Mucosa of descending colon (tissue), 3 donors: ENCODE results near the gene FILIP1. TPM values are rescaled to one million over a fixed set of nuclear protein-coding genes. Genes with fewer than 3 reads are reported as not detected.
"Not testable (repeated sequence)": the region's sequence is repeated elsewhere in the genome, so short reads cannot be mapped to it uniquely, and the experiment has no call there.

ENCODE experiments used
- ATAC-seq: fragments of 200-7000 bp; cut with Tn5 transposase; one replicate; pipeline ENCODE4 v1.9.1; 2020; ENCODE audit warnings: mild to moderate bottlenecking, moderate library complexity
- DNase-seq, 3 donors: peaks; one replicate each; pipeline ENCODE4 v3.0.0-alpha.2; 2020
- H3K36me3 ChIP-seq: fragments of 200-600 bp; one replicate; pipeline ENCODE4 v1.8.0; 2021; ENCODE audit warnings: low read depth, mild to moderate bottlenecking
- H3K4me1 ChIP-seq: fragments of 200-600 bp; one replicate; pipeline ENCODE4 v1.8.0; 2021; ENCODE audit warnings: low read depth, mild to moderate bottlenecking
- H3K4me3 ChIP-seq: fragments of 200-600 bp; one replicate; pipeline ENCODE4 v1.8.0; 2021; ENCODE audit warnings: mild to moderate bottlenecking
- H3K9me3 ChIP-seq: fragments of 200-600 bp; one replicate; pipeline ENCODE4 v1.8.0; 2021; ENCODE audit warnings: mild to moderate bottlenecking
- intact Hi-C, 2 donors: fragments of 100-400 bp; cut with DNase I in 1 of 2; cut with micrococcal nuclease in 1 of 2; formaldehyde crosslinking; loops; one replicate each; pipeline versions ENCODE4 v1.11.0 to v1.11.1; 2022; cut with DNase I, micrococcal nuclease
- total RNA-seq, 3 donors: library from RNA; stranded (reverse); fragmentation: NEBNext Ultra II Directional in 2 of 3; extraction: Animal tissue kit (Norgen Biotek cat#: 25700) in 2 of 3; gene quantifications; one replicate each; pipeline versions ENCODE4 v1.2.1 to v1.2.4, GENCODE V29; 2021 to 2023
- TF ChIP-seq, protein P1 (sequence below): fragments of 200-600 bp; IDR thresholded peaks from one replicate; pipeline ENCODE4 v1.8.0; 2022; ENCODE audit warnings: antibody characterized with exemption, mild to moderate bottlenecking
- donor health status: DM: no; HTN: no; CAD: no; lungs with moderate emphysema.
- donor health status: DM: no; HTN: no; CAD: no.
- donor health status: DM: no; HTN: yes; CAD: no.

FILIP1 gene
- total RNA-seq, 3 donors from 2014 or later, result 1.0 to 49.8 (median 3.6) TPM

DNA sequence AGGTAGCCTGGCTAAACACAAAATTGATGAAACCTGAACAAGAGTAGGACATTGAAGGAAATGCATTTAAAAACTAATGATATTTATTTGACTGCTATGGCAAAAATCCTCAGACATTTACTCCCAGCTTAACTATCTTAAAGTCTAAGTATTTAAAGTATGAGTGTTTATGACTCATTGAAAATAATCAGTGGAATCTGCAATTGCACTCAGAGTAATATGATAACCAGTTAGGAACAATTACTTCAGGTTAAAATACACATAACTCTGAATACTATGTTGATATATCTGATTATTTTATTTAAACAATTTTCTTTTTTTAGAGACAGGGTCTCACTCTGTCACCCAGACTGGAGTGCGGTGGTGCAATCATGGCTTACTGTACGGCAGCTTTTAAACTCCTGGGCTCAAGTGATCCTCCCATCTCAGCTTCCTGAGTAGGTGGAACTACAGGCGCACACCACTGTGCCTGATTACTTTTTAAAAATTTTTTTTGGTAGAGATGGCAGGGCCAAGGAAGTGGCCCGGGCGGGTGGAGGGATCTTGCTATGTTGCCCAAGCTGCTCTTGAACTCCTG lies 43.9 kb downstream of the FILIP1 start:
- TF ChIP-seq, protein P1, sequence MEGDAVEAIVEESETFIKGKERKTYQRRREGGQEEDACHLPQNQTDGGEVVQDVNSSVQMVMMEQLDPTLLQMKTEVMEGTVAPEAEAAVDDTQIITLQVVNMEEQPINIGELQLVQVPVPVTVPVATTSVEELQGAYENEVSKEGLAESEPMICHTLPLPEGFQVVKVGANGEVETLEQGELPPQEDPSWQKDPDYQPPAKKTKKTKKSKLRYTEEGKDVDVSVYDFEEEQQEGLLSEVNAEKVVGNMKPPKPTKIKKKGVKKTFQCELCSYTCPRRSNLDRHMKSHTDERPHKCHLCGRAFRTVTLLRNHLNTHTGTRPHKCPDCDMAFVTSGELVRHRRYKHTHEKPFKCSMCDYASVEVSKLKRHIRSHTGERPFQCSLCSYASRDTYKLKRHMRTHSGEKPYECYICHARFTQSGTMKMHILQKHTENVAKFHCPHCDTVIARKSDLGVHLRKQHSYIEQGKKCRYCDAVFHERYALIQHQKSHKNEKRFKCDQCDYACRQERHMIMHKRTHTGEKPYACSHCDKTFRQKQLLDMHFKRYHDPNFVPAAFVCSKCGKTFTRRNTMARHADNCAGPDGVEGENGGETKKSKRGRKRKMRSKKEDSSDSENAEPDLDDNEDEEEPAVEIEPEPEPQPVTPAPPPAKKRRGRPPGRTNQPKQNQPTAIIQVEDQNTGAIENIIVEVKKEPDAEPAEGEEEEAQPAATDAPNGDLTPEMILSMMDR, result no peak
- H3K9me3 ChIP-seq, result no peaks in the 10 kb centered on the region

DNA sequence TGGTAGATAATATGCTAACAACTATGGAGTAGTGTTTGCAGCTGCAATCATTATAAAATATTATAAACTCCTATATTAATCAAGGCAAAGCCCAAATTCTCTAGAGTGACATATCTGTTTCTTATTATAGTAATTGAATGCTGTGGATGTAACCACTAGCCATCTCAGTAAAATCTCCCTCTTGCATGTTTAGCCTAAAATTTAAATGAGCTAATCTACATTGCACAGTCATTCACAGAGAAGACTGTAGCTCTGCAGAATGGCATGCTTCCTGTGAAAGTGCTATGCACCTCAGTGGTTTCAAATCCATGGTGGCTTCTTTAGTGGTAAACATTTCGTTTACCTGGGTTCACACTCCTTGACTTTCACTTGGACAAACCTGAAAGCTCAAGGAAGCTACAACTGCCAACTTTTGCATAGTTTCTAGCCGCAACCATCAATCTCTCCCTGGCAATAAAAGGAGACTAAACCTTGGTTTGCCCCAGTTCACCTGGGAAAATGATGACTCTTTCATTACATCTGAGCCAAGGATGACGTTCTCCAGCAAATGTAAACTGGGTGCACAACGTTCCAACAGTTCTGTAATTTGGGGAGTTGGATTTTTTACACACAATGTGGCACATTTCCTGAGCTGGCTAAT lies 47.2 kb downstream of the FILIP1 start:
- TF ChIP-seq, protein P1, result no peak
- ATAC-seq, result no peak
- Histone ChIP-seq H3K4me3 (no peak overlapping the region), H3K36me3 (no peaks in the 10 kb centered on the region), H3K4me1 (no peaks in the 10 kb centered on the region), H3K9me3 (no peaks in the 10 kb centered on the region)
- intact Hi-C loops, result no loop called here
- DNase-seq, result no peak

More for the DNA sequence above, 43.9 kb downstream of the FILIP1 start:
- Histone ChIP-seq H3K4me1 (no peaks in the 10 kb centered on the region), H3K36me3 (no peaks in the 10 kb centered on the region), H3K4me3 (no peak overlapping the region)
- intact Hi-C loops, result no loop called here
- DNase-seq (no peak), ATAC-seq (no peak)

DNA sequence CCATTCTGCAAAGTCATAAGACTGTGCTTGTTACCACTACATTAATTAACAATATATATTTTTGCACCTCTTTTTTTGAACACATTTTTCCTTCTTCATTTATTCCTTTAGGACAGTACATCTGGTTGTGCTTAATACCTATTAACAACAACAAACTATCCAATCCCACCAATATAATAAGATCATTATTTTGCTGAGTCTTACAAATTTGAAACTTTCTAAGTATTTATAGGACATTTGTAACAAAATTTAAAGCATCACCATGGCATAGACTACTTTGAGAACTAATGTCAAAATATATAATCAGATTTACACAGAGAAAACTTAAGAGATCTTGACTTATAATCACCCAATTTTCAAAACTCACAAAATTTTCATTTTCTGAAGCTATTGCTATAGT lies 47.9 kb downstream of the FILIP1 start:
- no peaks in the 10 kb centered on the region for H3K36me3 ChIP-seq
- intact Hi-C loops, result no loop called here
- no peak for DNase-seq

DNA sequence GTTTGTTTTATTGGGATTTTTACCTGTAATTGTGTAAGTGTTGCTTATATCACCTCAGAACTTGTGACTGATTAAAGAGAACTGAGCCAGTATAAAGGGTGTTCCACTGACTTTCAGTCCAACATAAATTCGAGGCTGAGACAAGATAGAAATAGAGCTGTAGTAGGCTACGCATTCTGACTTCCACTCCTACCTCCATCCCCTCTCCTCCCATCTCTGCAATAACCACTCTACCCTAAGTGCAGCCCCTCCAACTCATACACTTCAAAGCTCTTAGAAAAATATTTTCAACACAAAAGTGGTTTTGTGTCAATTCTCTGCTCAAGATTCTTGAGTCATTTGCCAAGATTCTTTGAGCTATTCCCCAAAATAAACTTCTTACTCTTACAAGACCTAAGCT lies 48.7 kb downstream of the FILIP1 start:
- intact Hi-C loops, result no loop called here
- DNase-seq, result no peak

More for the DNA sequence above, 47.9 kb downstream of the FILIP1 start:
- H3K4me1 ChIP-seq, result no peaks in the 10 kb centered on the region
- H3K4me3 ChIP-seq, result no peak overlapping the region
- no peak for ATAC-seq
- H3K9me3 ChIP-seq, result no peaks in the 10 kb centered on the region
- TF ChIP-seq, protein P1, result no peak

DNA sequence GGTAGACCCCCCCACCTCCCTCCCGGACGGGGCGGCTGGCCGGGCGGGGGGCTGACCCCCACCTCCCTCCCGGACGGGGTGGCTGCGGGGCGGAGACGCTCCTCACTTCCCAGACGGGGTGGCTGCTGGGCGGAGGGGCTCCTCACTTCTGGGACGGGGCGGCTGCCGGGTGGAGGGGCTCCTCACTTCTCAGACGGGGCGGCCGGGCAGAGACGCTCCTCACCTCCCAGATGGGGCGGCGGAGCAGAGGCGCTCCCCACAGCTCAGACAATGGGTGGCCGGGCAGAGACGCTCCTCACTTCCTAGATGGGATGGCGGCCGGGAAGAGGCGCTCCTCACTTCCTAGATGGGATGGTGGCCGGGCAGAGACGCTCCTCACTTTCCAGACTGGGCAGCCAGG lies 51.7 kb downstream of the FILIP1 start:
- H3K4me3 ChIP-seq, H3K9me3 ChIP-seq, DNase-seq, H3K4me1 ChIP-seq, intact Hi-C loops, ATAC-seq, H3K36me3 ChIP-seq: not testable (repeated sequence)

More for the DNA sequence above, 48.7 kb downstream of the FILIP1 start:
- no peak overlapping the region for H3K4me3 ChIP-seq
- no peaks in the 10 kb centered on the region for H3K4me1 ChIP-seq
- no peak for ATAC-seq
- H3K9me3 ChIP-seq, result no peaks in the 10 kb centered on the region
- no peaks in the 10 kb centered on the region for H3K36me3 ChIP-seq
- TF ChIP-seq, protein P1, result no peak

DNA sequence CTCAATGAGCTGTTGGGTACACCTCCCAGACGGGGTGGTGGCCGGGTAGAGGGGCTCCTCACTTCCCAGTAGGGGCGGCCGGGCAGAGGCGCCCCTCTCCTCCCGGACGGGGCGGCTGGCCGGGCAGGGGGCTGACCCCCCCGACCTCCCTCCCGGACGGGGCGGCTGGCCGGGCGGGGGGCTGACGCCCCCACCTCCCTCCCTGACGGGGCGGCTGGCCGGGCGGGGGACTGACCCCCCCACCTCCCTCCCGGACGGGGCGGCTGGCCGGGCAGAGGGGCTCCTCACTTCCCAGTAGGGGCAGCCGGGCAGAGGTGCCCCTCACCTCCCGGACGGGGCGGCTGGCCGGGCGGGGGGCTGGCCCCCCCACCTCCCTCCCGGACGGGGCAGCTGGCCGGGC lies 52.1 kb downstream of the FILIP1 start:
- H3K9me3 ChIP-seq, intact Hi-C loops, H3K36me3 ChIP-seq, H3K4me3 ChIP-seq, DNase-seq, H3K4me1 ChIP-seq, ATAC-seq: not testable (repeated sequence)
